AG09309 (cell line): Measurements from ENCODE around the gene PPP1R9A.

Source experiments
- DNase-seq: peaks from one replicate; pipeline ENCODE4 v3.0.0-alpha.2; 2010; ENCODE audit warnings: low read depth
- H3K4me3 ChIP-seq: 2 replicates; pipeline ENCODE4 v1.5.1; 2011; ENCODE audit warnings: mild to moderate bottlenecking, low read depth, low read length, moderate library complexity; ENCODE audit not compliant: control insufficient read depth
- TF ChIP-seq, protein P1 (sequence below): IDR thresholded peaks from 2 replicates; pipeline ENCODE4 v1.5.1; 2011; ENCODE audit warnings: mild to moderate bottlenecking, low read depth, low read length, inconsistent platforms; ENCODE audit not compliant: insufficient read depth, control insufficient read depth; ENCODE audit errors: missing control alignments

Gene PPP1R9A

DNA sequence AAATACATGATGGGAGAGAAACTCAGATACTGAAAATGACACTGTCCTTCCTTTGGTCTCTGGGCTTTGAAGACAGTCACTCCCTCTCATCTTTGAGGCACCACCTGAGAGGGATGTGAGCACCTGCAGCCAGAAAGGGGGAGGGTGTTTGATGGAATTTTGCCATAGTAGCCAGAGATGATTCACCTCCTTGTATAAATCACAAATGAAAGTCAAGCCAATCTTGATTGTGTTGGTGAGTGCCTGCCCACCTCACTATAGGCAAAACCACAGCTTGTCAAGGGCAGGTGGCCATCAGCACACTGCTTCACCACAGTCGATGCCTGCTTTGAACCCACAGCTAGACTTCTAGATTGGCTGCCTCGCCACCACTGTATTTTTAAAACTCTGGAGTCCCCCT is 368.7 kb downstream of the PPP1R9A start:
- TF ChIP-seq, protein P1, sequence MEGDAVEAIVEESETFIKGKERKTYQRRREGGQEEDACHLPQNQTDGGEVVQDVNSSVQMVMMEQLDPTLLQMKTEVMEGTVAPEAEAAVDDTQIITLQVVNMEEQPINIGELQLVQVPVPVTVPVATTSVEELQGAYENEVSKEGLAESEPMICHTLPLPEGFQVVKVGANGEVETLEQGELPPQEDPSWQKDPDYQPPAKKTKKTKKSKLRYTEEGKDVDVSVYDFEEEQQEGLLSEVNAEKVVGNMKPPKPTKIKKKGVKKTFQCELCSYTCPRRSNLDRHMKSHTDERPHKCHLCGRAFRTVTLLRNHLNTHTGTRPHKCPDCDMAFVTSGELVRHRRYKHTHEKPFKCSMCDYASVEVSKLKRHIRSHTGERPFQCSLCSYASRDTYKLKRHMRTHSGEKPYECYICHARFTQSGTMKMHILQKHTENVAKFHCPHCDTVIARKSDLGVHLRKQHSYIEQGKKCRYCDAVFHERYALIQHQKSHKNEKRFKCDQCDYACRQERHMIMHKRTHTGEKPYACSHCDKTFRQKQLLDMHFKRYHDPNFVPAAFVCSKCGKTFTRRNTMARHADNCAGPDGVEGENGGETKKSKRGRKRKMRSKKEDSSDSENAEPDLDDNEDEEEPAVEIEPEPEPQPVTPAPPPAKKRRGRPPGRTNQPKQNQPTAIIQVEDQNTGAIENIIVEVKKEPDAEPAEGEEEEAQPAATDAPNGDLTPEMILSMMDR: no peak
- H3K4me3 ChIP-seq: no peak overlapping the region
- no peak for DNase-seq

DNA sequence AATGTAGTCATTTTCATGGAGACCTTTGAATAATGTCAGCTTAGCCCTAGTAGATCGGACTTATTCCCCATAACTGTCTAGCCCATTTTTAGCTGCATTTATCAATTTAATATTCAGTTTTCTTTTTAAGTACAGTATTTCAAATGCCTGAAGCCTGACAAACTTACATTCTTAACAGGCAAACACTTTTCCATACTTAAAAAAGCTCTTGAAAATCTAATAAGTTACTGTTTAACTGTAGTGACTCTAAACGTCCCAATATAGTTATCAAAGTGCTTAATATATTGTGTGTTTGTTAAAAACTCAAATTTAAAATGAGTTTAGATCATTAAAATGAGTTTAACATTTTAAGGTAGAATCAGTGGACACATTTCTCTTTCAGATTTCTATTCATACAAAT is 372.0 kb downstream of the PPP1R9A start:
- DNase-seq: no peak
- H3K4me3 ChIP-seq: no peak overlapping the region
- TF ChIP-seq, protein P1: no peak

DNA sequence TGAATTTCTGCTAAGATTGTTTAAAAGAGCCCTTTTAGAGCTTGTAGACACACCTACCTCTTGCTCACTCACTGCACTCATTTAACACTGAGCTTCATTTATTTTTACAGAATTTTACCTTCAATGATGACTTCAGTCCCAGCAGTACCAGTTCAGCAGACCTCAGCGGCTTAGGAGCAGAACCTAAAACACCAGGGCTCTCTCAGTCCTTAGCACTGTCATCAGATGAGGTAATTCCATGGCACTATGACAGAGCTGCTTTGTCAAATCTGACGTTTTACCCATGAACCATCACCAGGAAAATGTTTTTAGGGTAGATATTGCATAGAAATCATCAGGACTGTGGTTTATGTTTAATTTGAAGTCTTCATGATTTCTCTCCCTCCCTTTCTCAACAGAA is 378.7 kb downstream of the PPP1R9A start:
- DNase-seq: no peak
- H3K4me3 ChIP-seq: no peak overlapping the region
- TF ChIP-seq, protein P1: no peak

DNA sequence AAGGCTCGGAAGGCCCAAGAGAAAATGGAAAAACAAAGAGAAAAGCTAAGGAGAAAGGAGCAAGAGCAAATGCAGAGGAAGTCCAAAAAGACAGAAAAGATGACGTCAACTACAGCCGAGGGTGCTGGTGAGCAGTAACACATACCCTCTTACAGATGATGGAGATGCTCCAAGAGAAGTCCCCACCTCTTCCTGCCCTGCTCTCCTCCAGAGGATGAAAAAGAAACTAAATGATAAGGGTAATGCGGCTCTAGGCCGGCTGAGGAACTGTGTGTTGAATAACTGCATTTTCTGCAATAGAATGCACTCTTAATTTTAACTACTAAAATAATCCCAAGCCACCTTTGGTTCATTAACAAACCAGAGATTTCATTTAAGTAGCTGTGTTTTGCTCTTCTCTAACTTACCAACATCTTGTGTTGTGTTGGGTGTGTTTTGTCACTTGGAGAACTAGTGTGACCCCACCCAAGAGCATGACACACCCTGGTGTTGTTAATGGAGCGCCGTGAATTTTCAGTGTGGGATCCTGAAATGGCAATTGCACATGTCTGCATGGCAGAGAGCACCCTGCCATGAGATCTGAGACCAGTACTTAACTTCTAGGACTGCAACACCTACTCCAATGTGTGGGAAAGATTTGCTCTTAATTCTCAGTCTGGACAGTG is 382.9 kb downstream of the PPP1R9A start:
- TF ChIP-seq, protein P1: no peak
- no peak for DNase-seq
- no peak overlapping the region for H3K4me3 ChIP-seq

DNA sequence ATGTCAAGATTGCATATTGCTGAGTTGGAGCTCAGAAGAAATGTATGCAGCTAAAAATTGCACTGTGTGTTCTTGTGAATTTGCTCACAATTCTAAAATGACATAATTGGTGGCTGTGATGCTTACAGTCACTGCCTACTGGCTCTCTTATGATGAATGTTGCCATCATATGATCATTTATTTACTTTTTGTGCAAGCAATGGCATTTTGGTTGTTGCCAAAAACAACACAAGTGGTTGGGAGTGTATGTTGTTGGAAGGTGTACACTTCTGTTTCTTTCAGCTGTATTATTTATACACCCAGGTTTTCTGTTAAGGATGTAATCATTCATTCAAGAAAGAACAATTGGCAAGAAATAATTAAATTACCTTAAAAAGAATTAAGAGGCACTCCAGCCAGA is 388.0 kb downstream of the PPP1R9A start:
- H3K4me3 ChIP-seq: no peak overlapping the region
- DNase-seq: no peak
- TF ChIP-seq, protein P1: no peak

DNA sequence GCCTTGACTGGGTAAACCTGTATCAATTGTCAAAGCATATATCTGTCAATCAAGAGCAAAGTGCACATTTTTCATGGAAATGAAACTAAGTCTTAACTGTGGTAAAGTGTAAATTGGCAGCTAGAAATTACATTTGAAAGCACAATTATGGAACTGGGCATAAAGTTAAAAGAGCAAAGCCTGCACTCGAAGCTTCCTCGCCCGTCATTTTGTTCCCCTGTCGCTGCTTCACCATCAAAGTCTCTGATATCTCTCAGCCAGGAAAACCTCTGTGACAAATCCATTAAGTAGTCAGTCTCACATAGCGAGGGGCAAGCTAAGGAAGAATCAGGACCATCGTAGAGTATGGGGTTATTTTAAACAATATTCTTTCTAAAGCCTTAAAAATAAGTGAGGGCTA is 389.1 kb downstream of the PPP1R9A start:
- no peak for DNase-seq
- H3K4me3 ChIP-seq: no peak overlapping the region
- TF ChIP-seq, protein P1: no peak
